K562 (cell line): ENCODE measurements around the gene COL10A1. TPM values are rescaled to one million over a fixed set of nuclear protein-coding genes. Genes with fewer than 3 reads are reported as not detected.

Experiments used
- C11orf30 ChIP-seq: fragments of 450-650 bp; IDR thresholded peaks from 2 replicates; pipeline ENCODE4 v1.6.1; 2016; ENCODE audit warnings: low read depth, mild to moderate bottlenecking
- E2F8 ChIP-seq: fragments of 450-650 bp; IDR thresholded peaks from 2 replicates; pipeline ENCODE4 v1.7.1; 2018; ENCODE audit warnings: mild to moderate bottlenecking, low read depth; ENCODE audit not compliant: partially characterized antibody
- RBM14 ChIP-seq: fragments of 200-400 bp; formaldehyde crosslinking; IDR thresholded peaks from 2 replicates; pipeline ENCODE4 v1.6.1; 2018; ENCODE audit warnings: low read depth, mild to moderate bottlenecking, low read length, moderate library complexity, borderline replicate concordance; ENCODE audit not compliant: insufficient read depth
- SIN3A ChIP-seq, 2 experiments: fragments of 150-350 bp in 1 of 2; IDR thresholded peaks; 2 replicates each; pipeline ENCODE4 v1.6.1; 2011 to 2016; ENCODE audit warnings: borderline replicate concordance in 2 of 2, low read depth in 2 of 2, low read length in 2 of 2, mild to moderate bottlenecking in 2 of 2, moderate library complexity in 2 of 2; ENCODE audit not compliant: control insufficient read depth in 1 of 2
- TRIM24 ChIP-seq, 2 experiments: fragments of 450-650 bp; IDR thresholded peaks; 2 replicates each; pipeline ENCODE4 v1.6.1; 2016
- ZNF184 ChIP-seq: sonication (generic); formaldehyde crosslinking; IDR thresholded peaks from 2 replicates; pipeline ENCODE4 v1.5.0; 2020; ENCODE audit warnings: missing genetic modification reagents
- ZNF75A ChIP-seq: fragments of 450-650 bp; formaldehyde crosslinking; IDR thresholded peaks from 2 replicates; pipeline ENCODE4 v1.4.0; 2020; ENCODE audit warnings: mild to moderate bottlenecking
- ZNF830 ChIP-seq: fragments of 250-450 bp; sonication (Bioruptor Pico); IDR thresholded peaks from 2 replicates; pipeline ENCODE4 v1.5.0; 2021; ENCODE audit warnings: mild to moderate bottlenecking
- polyA plus RNA-seq, 8 experiments: library from polyadenylated mRNA; depleted of rRNA in 4 of 8; stranded (reverse) in 5 of 8; unstranded in 3 of 8; fragments of >200 nt; fragmentation: Nextera tagmentation in 2 of 8; fragmentation: Illumina TruSeq in 1 of 8; extraction: Ambion mirVana in 2 of 8; extraction: Trizol in 1 of 8; gene quantifications; 2 replicates each; pipeline versions ENCODE4 v1.2.1 to v1.2.3, GENCODE V29; 2011 to 2014; ENCODE audit warnings: inconsistent platforms in 1 of 8, missing spikeins in 1 of 8
- total RNA-seq, 7 experiments: library from RNA; depleted of rRNA in 6 of 7; stranded (reverse); fragments of >200 nt in 6 of 7; fragmentation: Illumina TruSeq in 2 of 7; extraction: Trizol in 2 of 7; gene quantifications; 2 replicates each; pipeline versions ENCODE4 v1.2.1 to v1.2.3, GENCODE V29; 2011 to 2021; ENCODE audit warnings: low replicate concordance in 1 of 7
- TF ChIP-seq, protein P1 (sequence below), 2 experiments: IDR thresholded peaks in 1 of 2; conservative IDR thresholded peaks in 1 of 2; 2 replicates each; pipeline ENCODE4 v1.6.1; 2016; ENCODE audit warnings: low read depth in 2 of 2, mild to moderate bottlenecking in 1 of 2, missing compliant biosample characterization in 1 of 2, missing genetic modification characterization in 1 of 2, moderate library complexity in 1 of 2
- TF ChIP-seq, protein P2 (sequence below), 2 experiments: fragments of 450-650 bp in 1 of 2; sonication (generic) in 1 of 2; formaldehyde crosslinking in 1 of 2; IDR thresholded peaks; 2 replicates each; pipeline versions ENCODE4 v1.7.1 to v1.9.0; 2016 to 2022; ENCODE audit warnings: inconsistent platforms in 1 of 2, mild to moderate bottlenecking in 1 of 2, missing genetic modification reagents in 1 of 2

The COL10A1 gene
- total and polyA plus RNA-seq, 9 of the 15 experiments (the other 6 are each of a cell fraction or from before 2014, with no cell fraction given) = 0.06 to 0.08 TPM; not detected in 7

DNA sequence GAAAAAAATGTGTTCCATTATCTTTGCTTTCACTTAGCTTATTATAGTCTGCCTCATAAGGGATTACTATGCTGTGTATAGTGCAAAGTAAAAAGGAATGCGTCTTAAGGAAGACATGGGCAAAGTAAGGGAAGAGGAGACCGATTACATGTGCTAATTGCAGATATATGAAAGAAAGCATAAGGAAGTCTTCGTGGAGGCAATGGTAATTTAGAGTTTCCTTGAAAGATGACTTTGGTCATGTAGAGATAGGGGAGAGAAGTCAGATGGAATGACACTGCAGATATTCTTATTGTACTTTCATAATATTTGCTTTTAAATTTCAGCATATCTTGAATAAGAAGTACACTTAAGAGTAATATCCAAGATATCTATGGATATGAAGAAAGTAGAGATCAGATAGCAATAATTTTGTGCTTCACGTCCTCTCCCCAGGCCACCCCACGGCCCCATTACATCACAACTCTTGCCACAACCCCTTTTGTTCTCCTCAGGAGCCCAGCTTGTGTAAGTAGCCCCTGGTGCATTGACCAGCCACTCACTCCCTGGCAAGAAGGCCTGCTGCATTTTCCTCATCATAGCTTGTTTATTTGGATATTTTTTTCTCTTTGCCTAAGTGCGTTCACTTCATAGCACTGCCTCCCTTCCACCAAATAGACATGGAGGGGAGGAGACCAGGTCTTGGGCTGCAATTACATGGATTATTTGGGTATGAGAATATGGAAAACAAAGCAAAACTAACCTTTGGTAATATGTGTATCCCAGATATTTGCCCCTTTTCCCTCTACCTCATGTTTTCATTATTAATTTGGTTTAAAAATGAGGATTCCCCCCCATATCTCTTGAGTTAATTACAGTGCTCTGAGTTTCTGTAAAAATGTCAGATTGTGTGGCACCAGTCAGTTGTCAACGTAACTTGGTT is 30.7 kb upstream of the COL10A1 start (continued):
- TF ChIP-seq E2F8 = peak; percentile 16
- TF ChIP-seq, protein P1, sequence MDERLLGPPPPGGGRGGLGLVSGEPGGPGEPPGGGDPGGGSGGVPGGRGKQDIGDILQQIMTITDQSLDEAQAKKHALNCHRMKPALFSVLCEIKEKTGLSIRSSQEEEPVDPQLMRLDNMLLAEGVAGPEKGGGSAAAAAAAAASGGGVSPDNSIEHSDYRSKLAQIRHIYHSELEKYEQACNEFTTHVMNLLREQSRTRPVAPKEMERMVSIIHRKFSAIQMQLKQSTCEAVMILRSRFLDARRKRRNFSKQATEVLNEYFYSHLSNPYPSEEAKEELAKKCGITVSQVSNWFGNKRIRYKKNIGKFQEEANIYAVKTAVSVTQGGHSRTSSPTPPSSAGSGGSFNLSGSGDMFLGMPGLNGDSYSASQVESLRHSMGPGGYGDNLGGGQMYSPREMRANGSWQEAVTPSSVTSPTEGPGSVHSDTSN (CRISPR knock-in tag; IDR thresholded peaks at IDR 0.05; ENCODE audit: low read depth) = no peak
- TF ChIP-seq, protein P1 (tag; conservative IDR thresholded peaks at IDR 0.05; ENCODE audit: low read depth) = peak; percentile 47; the same call in 1 of the 2 replicates
- no peak for TF ChIP-seq RBM14
- no peak for TF ChIP-seq ZNF184 (CRISPR knock-in tag)
- no peak for TF ChIP-seq SIN3A (IDR thresholded peaks at IDR 0.05; ENCODE audit: borderline replicate concordance in 2 of 2, control insufficient read depth in 1 of 2, low read depth in 2 of 2, low read length in 2 of 2)
- TF ChIP-seq TRIM24 (IDR thresholded peaks at IDR 0.05) = peak in 1 of 2 experiments; percentile 67; a peak in 3 of 4 replicates
- peak; percentile 86 for TF ChIP-seq C11orf30
- TF ChIP-seq, protein P2, sequence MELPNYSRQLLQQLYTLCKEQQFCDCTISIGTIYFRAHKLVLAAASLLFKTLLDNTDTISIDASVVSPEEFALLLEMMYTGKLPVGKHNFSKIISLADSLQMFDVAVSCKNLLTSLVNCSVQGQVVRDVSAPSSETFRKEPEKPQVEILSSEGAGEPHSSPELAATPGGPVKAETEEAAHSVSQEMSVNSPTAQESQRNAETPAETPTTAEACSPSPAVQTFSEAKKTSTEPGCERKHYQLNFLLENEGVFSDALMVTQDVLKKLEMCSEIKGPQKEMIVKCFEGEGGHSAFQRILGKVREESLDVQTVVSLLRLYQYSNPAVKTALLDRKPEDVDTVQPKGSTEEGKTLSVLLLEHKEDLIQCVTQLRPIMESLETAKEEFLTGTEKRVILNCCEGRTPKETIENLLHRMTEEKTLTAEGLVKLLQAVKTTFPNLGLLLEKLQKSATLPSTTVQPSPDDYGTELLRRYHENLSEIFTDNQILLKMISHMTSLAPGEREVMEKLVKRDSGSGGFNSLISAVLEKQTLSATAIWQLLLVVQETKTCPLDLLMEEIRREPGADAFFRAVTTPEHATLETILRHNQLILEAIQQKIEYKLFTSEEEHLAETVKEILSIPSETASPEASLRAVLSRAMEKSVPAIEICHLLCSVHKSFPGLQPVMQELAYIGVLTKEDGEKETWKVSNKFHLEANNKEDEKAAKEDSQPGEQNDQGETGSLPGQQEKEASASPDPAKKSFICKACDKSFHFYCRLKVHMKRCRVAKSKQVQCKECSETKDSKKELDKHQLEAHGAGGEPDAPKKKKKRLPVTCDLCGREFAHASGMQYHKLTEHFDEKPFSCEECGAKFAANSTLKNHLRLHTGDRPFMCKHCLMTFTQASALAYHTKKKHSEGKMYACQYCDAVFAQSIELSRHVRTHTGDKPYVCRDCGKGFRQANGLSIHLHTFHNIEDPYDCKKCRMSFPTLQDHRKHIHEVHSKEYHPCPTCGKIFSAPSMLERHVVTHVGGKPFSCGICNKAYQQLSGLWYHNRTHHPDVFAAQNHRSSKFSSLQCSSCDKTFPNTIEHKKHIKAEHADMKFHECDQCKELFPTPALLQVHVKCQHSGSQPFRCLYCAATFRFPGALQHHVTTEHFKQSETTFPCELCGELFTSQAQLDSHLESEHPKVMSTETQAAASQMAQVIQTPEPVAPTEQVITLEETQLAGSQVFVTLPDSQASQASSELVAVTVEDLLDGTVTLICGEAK (IDR thresholded peaks at IDR 0.05) = no peak
- TF ChIP-seq, protein P2 (CRISPR knock-in tag; IDR thresholded peaks at IDR 0.05) = no peak
- no peak for TF ChIP-seq ZNF830 (CRISPR knock-in tag)
- no peak for TF ChIP-seq ZNF75A (CRISPR knock-in tag)
